Fibroblast of peridontal ligament (primary cell): ENCODE measurements around the gene KLF9.
"Not testable (repeated sequence)": the region's sequence is repeated elsewhere in the genome, so short reads cannot be mapped to it uniquely, and the experiment has no call there.

ENCODE experiments used
- DNase-seq: peaks from one replicate; pipeline ENCODE4 v3.0.0-alpha.2; 2010; ENCODE audit errors: extremely low read depth

Gene KLF9

DNA sequence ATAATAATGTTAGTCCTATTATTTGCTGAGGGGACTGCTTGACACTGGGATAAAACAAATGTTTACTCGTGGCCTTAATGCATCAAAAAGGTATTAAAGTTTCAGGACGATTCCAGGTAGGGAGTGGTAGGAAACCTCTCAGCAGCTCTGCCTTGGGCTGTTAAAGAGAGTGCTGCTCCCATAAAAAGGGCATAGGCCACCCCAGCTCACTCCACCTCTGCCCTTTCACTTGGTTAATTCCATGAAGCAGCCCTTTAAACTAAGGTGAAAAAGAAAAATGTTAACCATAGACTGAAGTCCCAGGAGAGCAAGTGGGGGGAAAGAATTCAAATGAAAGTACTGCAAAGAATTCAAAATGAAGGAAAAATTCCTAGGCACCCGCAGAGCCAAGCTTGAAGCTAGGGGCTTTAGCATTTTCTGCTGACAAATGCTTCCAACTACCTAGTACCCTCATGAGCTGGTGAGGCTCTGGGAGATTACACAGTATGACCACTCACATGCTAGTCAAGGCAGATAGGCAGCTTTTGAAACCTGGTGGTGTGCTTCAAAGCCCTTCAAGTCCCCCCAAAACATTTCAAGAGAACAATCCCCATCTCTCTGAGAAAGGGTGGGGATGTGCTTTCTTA, 8.5 kb downstream of the KLF9 start:
- DNase-seq: no peak

DNA sequence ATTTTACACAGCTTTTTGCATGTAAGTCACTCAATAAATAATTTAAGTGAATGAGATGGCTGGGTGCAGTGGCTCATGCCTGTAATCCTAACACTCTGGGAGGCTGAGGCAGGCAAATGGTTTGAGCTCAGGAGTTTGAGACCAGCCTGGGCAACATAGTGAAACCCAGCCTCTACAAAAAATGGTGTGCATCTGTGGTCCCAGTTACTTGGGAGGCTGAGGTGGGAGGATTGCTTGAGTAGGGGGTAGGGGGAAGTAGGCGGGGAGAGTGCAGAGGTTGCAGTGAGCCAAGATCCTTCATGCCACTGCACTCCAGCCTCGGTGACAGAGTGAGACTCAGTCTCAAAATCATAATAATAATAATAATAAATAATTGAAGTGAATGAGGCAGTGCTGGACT, 10.2 kb downstream of the KLF9 start:
- DNase-seq: no peak

DNA sequence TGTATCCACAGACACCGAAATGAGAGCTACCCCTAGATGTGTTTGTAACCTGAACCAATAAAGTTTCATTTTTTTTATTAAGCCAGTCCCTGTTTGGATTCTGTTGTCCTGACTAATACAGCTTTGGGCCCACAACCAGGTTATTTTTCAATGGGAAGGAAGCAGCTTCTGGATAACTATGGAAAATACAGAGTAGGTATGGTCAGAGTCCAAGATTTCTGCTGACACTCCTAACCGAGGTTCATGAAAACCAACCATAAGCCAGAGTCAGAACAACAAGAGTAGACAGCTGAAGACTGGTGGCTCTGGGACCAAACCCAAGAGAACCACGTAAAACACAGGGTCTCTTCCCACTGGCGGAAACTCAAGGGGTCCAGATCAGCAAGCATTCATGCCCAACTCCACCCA, 10.8 kb downstream of the KLF9 start:
- DNase-seq: peak; percentile 35

DNA sequence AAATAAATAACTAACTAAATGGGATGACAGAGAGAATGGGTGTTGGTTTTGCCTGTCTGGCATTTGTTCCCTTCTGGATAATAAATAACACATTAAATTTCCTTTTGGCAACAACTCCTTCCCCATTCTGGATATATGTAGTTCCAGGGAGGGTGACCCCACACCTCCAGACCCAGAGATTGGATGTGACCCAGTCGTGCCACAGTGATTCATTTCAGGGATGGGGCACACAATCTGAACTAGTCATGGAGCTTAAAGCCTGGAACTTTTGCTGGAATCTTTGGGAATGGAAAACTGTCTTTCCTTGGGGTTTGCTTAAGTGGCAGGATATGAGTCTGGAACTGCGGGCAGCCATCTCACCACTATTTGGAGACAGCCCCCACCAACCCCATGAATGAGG, 11.3 kb downstream of the KLF9 start:
- DNase-seq: no peak

DNA sequence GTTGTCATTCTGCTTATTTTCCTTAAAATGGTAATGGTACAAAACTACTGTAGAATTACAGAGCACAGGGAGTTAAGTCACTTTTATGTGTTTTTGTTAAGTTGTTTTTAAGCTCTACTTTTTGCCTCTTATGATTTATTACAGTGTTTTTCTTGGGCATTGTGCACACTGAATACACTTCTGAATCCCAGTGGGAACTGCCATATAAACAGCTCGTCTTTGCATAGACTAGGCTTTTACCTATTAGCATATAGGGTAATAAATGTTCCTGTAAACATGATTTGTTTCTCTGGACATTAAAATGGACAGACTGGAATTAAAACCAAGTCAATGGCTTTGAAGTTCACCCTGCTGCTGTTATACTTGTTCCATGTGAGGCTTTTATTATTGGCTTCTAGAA, 12.2 kb downstream of the KLF9 start:
- DNase-seq: no peak

DNA sequence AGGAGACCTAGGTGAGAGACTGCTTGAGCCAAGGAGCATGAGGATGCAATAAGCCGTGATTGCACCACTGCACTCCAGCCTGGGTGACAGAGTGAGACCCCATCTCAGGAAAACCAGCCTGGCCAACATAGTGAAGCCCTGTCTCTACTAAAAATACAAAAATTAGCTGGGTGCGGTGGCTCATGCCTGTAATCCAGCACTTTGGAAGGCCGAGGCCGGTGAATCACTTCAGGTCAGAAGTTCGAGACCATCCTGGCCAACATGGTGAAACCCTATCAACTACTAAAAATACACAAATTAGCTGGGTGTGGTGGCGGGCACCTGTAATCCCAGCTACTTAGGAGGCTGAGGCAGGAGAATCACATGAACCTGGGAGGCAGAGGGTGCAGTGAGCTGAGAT, 13.2 kb downstream of the KLF9 start:
- not testable (repeated sequence) for DNase-seq

DNA sequence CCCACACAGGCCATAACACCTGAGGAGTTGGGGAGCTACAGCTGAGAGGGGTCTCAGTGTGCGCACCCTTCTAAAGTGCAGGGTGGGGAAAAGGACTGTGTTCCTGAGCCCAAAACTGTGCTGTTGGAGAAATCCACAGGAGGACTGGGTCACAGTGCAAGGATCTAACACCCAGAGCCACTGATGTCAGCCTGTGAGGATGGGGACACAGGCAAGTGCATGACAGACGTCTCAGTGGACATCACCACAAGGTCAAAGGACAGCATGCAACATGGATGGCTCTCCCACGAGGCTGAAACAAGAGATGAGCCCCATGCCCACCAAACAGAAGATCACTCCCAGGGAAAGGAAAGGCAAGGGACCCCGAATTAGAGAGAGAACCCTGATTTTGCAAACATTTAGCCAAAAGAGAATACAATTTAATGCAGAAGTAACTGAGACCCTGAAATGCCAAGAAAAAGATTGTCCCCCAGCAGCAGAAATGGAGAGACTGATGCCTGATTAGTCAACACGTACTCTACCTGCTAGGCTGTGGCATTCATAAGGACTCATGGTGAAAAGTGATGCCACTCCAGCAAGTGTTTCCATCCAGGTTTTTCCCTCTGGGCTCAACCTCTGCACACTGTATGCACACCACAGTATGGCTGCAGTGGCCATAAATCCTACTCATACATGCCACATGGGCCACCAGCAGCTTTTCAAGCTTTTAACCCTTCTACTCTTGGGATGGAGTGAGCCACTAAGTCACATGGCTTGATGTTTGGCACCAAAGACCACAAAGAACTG, 14.2 kb downstream of the KLF9 start:
- DNase-seq: no peak

DNA sequence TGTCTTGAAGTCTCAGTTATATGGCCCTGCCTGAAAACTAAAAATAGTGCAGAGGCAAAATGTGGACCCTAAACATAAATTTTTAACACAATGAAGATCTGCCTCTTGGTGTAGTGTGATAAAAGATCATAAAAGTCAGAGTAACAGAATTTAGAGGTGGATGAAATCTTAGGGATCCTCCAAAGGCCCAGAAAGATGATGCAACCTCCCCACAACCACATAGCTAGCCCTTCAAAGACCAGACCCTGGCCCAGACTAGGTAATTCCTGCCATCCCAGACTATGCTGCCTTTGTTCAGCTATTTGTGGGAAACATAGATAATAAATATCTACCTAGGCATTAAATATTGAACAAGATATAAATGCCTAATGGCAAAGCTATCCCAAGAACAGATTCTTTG, 15.3 kb downstream of the KLF9 start:
- no peak for DNase-seq

DNA sequence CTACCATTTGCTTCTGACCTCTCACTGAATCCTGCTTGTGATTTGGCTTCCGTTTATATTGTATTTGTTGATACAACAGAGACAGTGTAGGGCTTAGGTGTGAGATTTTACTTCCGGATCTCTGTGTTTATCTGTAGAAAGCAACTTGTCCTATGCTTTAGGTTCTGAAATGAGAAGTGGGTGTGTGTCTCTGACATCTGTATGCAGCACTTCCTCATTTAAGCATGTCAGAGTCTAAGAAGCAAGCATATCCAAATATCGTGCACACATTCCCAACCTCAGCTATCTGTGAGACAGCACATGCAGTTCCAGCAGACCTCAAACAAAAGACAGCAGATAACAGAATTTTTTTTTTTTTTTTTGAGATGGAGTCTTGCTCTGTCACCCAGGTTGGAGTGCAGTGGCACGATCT, 16.3 kb downstream of the KLF9 start:
- no peak for DNase-seq

DNA sequence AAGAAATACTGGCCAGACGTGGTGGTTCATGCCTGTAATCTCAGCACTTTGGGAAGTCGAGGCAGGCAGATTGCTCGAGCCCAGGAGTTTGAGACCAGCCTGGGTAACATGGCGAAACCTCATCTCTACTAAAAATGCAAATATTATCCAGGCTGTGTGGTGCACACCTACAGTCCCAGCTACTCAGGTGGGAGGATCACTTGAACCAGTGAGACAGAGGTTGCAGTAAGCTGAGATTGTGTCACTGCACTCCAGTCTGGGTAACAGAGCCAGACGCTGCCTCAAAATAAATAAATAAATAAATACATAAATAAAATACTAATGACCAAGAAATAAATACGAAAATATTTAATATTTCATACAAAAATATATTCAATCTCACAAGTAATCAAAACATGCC, 18.8 kb downstream of the KLF9 start:
- DNase-seq: no peak

DNA sequence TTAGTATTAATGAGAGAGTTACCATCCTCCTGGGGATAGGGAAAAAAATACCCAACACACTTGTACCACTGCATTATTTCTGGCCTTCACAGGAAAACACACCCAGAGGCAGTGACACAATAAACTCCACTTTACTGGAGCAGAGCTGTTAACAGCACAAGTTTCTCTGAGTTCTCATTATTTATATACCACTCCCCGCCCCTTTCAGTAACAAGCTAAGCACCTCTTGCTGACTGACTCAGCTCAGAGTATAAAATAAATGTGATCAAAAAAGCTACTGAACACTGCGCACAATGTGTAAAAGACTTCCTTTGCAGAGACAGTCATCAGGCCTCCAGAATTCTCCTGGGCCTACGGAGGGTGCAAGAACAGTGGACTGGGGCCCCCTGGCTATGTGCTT, 21.6 kb downstream of the KLF9 start:
- no peak for DNase-seq

DNA sequence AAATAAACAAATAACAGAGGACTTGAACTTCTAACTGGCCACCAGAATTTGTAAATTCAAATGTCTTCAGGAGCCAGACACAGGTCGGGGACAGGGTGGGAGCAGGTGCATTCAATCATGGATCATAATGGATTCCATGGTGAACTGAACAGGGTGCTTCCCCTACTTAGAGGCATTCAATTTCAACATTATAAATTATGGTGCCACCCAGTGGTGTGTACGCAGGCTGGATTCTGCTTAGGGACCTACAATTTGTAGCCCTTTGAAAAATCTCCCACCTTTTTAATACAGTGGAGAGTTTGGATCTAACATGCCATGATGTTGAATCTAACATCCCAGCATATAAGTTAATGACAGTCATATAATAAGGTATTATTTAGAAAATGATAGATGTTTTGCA, 22.3 kb downstream of the KLF9 start:
- DNase-seq: no peak

DNA sequence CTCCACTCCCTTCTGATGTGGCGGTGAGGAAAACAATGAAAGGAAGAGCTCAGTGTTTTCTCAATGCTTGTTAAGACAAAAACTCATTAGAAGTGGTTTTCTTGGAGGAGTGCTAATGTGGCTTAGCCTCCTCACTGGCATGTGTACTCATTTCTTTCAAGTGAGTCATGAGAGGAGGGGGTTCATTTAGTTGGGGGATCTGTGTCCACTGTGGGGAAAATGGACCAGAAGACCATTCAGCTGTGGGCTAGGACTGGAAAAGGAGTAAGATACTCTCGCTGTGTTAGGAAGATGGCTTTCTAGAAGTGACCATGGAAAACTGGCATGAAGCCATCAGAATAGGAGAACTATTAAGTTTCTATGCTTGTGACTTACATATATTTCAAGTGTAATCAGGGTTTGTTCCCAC, 23.5 kb downstream of the KLF9 start:
- DNase-seq: no peak

DNA sequence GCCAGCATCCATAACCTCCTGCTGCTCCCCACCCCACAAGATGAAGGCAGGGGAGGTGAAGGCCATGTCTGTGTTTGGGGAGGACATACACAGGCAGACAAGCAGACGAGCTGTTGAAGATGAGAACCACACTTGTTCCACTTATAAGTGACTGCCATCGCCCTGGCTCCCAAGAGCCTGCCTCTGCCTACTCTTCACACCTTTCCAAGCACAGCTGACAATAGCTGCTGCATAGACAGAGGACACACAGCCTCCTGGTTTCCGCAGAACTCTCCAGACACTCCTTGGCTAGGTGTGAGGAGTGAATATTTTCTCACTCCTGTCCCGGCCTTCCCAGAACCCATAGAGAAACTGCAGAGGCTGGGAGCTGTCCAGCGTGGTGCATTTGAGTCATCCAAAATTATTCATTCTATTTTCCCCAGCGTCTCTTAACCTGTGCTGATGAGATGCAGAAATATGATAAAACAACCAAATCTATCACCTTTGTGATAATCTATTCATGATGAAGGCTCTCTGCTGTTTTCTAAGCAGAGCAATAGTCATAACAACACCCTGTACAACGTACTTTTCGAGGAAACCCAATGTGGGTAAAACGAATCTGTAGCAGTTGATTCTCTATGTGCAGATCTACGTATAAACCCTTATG, 24.7 kb downstream of the KLF9 start:
- peak; percentile 47 for DNase-seq

DNA sequence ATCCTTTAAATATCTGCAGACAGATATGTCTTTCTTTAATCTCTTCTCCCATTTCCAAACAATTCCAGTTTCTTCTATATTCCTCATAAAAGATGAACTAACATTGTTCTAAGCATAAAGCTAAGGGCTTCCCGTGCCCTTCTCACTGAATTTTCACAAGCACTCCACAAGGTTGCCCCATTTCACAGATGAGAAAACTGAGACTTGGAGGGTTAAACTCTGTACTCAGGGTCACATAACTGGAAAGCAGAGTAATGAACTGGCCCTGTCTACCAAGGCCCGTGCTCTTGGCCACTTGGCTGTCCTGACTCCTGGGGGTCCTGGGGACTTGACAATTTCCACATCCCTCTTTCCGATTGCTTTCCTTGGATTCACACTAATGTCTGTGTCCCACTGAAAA, 25.3 kb downstream of the KLF9 start:
- no peak for DNase-seq

DNA sequence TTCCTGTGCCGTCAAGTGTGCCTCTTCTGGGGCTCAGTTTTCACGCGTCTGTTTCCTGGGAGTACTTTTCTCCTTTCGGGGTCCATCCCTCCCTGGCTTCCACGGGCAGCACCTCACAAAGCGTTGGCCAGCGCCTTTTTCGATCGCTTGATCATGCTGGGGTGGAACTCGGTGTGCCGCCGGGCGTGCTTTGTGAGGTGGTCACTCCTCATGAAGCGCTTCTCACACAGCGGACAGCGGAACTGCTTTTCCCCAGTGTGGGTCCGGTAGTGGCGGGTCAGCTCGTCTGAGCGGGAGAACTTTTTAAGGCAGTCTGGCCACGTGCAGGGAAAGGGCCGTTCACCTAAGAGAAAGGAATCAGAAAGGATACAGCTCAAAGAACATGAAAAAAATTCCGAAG, 26.8 kb downstream of the KLF9 start:
- no peak for DNase-seq

DNA sequence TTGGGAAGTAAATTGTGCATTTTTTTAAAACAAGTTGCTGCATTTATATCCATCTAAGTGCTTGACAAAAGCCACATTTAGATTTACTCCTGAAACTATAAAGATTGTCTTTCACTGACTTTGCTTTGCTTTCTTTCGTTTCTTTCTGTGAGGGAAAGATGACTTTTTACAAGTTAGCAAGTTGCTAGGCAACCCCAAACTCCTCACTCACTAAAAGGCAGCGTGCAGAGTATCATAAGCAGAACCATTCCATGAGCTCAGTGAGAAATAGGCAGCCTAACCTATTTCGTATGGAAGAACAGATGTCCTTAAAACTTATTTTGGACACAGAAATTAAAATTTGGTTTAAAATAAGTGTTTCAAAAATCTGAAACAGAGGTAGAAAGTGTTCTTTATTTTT, 29.0 kb downstream of the KLF9 start:
- DNase-seq: no peak

DNA sequence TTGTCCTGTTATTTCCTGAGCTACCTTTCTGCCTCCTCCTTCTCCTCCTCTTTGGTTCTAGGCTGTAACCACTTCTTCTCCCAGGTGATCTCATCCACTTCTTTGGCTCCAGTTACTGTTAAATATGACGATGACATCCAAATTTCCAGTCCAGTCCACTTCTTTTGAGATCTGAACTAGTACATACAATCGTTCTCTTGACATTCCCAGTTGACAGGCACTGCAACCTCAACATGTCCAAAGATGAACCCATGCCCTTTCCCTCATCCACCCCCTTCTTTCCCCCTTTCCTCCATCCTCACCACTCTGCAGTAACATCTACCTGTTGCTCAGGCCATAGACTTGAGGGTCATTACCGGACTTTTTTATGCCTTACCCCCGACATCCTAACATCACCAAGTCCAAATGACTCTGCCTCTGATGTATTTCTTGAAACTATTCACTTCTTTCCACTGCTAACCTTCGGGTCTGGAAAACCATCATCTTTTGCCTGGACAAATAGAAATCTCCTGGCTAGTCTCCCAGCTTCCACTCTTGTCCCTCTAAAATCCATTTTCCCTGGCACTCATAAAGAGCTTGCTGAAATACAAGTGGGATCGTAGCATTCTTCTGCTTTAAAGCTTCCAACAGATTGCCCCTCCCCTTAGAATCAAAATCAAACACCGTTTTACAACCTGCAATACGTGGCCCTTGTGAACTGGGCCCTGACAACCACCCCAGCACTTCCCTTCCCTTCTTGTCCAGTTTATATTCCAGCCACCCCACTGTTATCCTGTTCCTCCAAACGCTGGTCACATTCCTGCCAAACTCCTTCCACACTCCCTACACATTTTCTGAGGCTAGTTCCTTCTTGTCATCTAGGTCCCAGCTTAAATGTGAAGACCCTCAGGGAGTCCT, 31.5 kb downstream of the KLF9 start:
- no peak for DNase-seq

DNA sequence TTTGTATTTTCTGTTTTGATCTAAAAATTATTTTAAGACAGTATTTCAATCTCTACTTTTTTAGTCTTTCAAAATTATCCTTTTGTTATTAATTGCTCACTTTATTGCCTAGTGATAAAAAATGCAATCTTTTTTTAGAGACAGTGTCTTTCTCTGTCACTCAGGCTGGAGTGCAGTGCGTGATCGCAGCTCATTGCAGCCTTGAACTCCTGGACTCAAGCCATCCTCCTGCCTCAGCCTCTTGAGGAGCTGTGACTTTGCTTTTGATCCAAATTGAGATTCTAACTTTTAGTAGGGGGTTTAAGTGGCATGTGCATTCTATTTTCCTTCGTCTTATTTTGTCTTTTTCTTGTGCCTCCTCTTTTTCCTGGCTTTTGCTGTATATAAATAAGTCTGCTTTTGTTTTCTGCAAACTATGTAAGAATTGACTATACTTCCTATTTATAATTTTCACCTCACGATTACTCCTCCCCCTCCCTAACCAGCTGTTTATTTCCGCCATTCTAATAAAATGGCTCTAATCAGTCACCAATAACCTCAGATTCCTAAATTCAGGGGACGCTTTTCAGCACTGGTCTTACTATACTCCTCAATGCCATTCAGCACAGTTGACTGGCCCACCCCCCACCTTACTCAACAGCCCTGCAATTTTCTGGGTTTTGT, 32.3 kb downstream of the KLF9 start:
- no peak for DNase-seq

DNA sequence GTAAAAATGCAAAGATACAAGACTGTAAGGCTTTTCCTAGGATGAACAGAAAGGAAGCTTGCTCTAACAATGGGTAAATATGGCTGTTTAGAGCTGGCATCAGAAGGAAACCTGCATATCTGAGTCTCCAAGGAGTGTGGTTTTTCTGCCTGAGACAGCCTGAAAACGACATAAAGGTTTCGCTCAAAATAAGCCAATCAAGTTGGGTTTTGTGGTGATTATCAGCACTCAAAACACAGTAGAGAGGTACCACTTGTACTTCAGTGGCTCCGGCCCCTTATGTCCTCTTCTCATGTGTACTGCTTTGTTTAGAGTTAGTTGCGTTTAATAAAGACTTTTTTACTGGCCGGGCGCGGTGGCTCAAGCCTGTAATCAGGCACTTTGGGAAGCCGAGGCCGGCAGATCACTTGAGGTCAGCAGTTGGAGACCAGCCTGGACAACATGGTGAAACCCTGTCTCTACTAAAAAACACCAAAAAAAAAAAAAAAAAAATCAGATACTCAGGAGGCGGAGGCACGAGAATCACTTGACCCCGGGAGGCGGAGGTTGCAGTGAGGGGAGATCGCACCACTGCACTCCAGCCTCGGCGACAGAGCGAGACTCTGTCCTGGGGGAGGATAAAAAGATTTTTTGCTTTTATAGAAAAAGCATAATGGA, 39.4 kb downstream of the KLF9 start:
- DNase-seq: no peak

DNA sequence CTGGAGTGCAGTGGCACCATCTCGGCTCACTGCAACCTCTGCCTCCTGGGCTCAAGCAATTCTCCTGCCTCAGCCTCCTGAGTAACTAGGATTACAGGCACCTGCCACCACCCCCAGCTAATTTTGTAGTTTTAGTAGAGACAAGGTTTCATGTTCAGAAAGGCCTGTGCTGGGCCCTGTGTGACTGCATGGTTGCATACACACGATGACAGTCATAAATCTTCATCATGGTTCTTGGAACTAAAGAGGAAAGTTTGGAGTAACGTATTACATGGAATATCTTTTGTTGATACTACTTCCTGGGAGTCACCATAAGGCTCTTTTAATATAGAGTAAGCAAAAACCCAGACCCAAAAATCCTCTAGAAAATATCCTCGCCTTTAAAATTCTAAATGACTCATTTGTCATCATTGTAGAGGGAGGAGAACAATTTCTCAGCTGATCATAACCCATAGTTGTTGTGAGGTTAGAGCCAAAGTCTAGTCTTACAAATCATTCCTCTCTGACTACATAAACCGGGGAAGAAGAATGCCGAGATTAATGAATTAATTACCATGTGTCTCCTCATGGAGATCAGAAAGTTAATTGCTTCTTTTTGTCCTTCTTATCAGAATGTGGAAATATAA, 47.0 kb downstream of the KLF9 start:
- no peak for DNase-seq
